CD4-positive, alpha-beta memory T cell (primary cell): ENCODE measurements around the gene FAXDC2. TPM values are rescaled to one million over a fixed set of nuclear protein-coding genes. Genes with fewer than 3 reads are reported as not detected.

ENCODE experiments used
- CTCF ChIA-PET: fragments of 350-600 bp; sonication (Branson Sonifier 250); formaldehyde crosslinking; loops from one replicate; lab custom pipeline; 2021; ENCODE audit warnings: inconsistent platforms; ENCODE audit not compliant: partially characterized antibody; lab: Charles Lee
- POLR2A ChIA-PET: fragments of 350-600 bp; sonication (Branson Sonifier 250); formaldehyde crosslinking; loops from one replicate; lab custom pipeline; 2021; ENCODE audit not compliant: partially characterized antibody; lab: Charles Lee
- DNase-seq, 5 donors: peaks; one replicate each; pipeline versions ENCODE4 v3.0.0 to v3.0.0-alpha.2; 2020 to 2022; ENCODE audit warnings: mixed read lengths in 1 of 5
- H3K27ac ChIP-seq: one replicate; pipeline ENCODE4 v1.7.0; 2013; ENCODE audit warnings: low read depth, low read length
- H3K27me3 ChIP-seq: 2 replicates; pipeline ENCODE4 v1.7.0; 2013; ENCODE audit warnings: mild to moderate bottlenecking, low read length, moderate library complexity; ENCODE audit not compliant: insufficient read depth
- H3K36me3 ChIP-seq: 2 replicates; pipeline ENCODE4 v1.7.0; 2013; ENCODE audit warnings: mild to moderate bottlenecking, low read length, moderate library complexity; ENCODE audit not compliant: insufficient read depth
- H3K4me1 ChIP-seq: 2 replicates; pipeline ENCODE4 v1.7.0; 2013; ENCODE audit warnings: mild to moderate bottlenecking, low read length, moderate library complexity; ENCODE audit not compliant: insufficient read depth
- H3K4me3 ChIP-seq, 2 donors: one replicate each; pipeline ENCODE4 v1.7.0; 2013; ENCODE audit warnings: low read length in 2 of 2, mild to moderate bottlenecking in 1 of 2
- H3K9me3 ChIP-seq, 2 donors: one replicate each; pipeline ENCODE4 v1.7.0; 2013; ENCODE audit warnings: low read length in 2 of 2, control low read depth in 1 of 2; ENCODE audit not compliant: control insufficient read depth in 1 of 2
- H3K27ac Mint-ChIP-seq, 7 donors: one replicate each; pipeline ENCODE4 v1.8.0; 2020 to 2021; ENCODE audit warnings: mixed read lengths in 7 of 7, mild to moderate bottlenecking in 6 of 7, inconsistent platforms in 3 of 7, moderate library complexity in 3 of 7
- H3K27me3 Mint-ChIP-seq, 2 donors: one replicate each; pipeline ENCODE4 v1.8.0; 2020 to 2021; ENCODE audit warnings: mixed read lengths in 2 of 2
- H3K36me3 Mint-ChIP-seq, 2 donors: one replicate each; pipeline ENCODE4 v1.8.0; 2020 to 2021; ENCODE audit warnings: mixed read lengths in 2 of 2, inconsistent platforms in 1 of 2, mild to moderate bottlenecking in 1 of 2
- H3K4me1 Mint-ChIP-seq, 4 donors: one replicate each; pipeline ENCODE4 v1.8.0; 2020 to 2021; ENCODE audit warnings: mixed read lengths in 4 of 4, mild to moderate bottlenecking in 1 of 4
- H3K4me3 Mint-ChIP-seq, 8 donors: one replicate each; pipeline ENCODE4 v1.8.0; 2020 to 2021; ENCODE audit warnings: mixed read lengths in 8 of 8, mild to moderate bottlenecking in 7 of 8, moderate library complexity in 6 of 8, inconsistent platforms in 3 of 8
- H3K9me3 Mint-ChIP-seq, 8 donors: one replicate each; pipeline ENCODE4 v1.8.0; 2020 to 2021; ENCODE audit warnings: mixed read lengths in 8 of 8, mild to moderate bottlenecking in 5 of 8, inconsistent platforms in 3 of 8, moderate library complexity in 1 of 8
- intact Hi-C: fragments of 100-400 bp; cut with micrococcal nuclease; formaldehyde crosslinking; loops from one replicate; pipeline ENCODE4 v1.15.1; 2023
- polyA plus RNA-seq, 2 donors: library from polyadenylated mRNA; unstranded; fragments of 300-500 nt; fragmentation: Illumina TruSeq; gene quantifications; one replicate each; pipeline ENCODE4 v1.2.3, GENCODE V29; 2021
- total RNA-seq, 2 experiments: library from RNA; stranded (reverse); gene quantifications; one replicate each; pipeline ENCODE4 v1.2.3, GENCODE V29; 2021

Gene FAXDC2
- total and polyA plus RNA-seq, 4 experiments from 2014 or later, result 0.47 to 1.7 TPM; not detected in 2

GRCh38 chr5:154794525-154795234, 55.7 kb downstream of the FAXDC2 start:
- no peaks in the 10 kb centered on the region for H3K27me3 ChIP-seq
- H3K36me3 Mint-ChIP-seq, result peaks cover 32 to 76% of the 10 kb centered on the region in 2 donors
- no peaks in the 10 kb centered on the region for H3K4me1 ChIP-seq
- no peak overlapping the region for H3K4me3 Mint-ChIP-seq
- intact Hi-C loops, result no loop called here
- no peaks in the 10 kb centered on the region for H3K9me3 Mint-ChIP-seq
- DNase-seq, result no peak
- peaks cover 0 to 14% (median 4%) of the 10 kb centered on the region in 4 donors for H3K4me1 Mint-ChIP-seq
- H3K27ac Mint-ChIP-seq, result peak overlapping the region in 2 of 7 donors; percentile 17 to 58
- H3K36me3 ChIP-seq, result peaks cover 72% of the 10 kb centered on the region
- no peak overlapping the region for H3K27ac ChIP-seq
- no peak overlapping the region for H3K4me3 ChIP-seq
- H3K27me3 Mint-ChIP-seq, result no peaks in the 10 kb centered on the region
- H3K9me3 ChIP-seq, result no peaks in the 10 kb centered on the region
- ChIA-PET CTCF (interaction anchor here (1.5 kb wide), 1 partner anchor 27 kb away, joined by 4 read pairs; no protein-coding TSS in a partner anchor), POLR2A (no interaction called here)

- H3K4me3 ChIP-seq, result no peak overlapping the region
- H3K9me3 ChIP-seq, result no peaks in the 10 kb centered on the region
- H3K36me3 Mint-ChIP-seq, result peaks cover 29 to 68% of the 10 kb centered on the region in 2 donors
- H3K27ac Mint-ChIP-seq, result peak overlapping the region in 2 of 7 donors; percentile 18 to 19
- H3K27ac ChIP-seq, result no peak overlapping the region
- no peak overlapping the region for H3K4me3 Mint-ChIP-seq
- peaks cover 68% of the 10 kb centered on the region for H3K36me3 ChIP-seq
- no peaks in the 10 kb centered on the region for H3K9me3 Mint-ChIP-seq
- no peaks in the 10 kb centered on the region for H3K4me1 ChIP-seq
- H3K27me3 ChIP-seq, result no peaks in the 10 kb centered on the region
- H3K4me1 Mint-ChIP-seq, result peaks cover 0 to 15% (median 4%) of the 10 kb centered on the region in 4 donors
- intact Hi-C loops, result no loop called here
- POLR2A ChIA-PET, result interaction anchor here (1.6 kb wide), 1 partner anchor 33 kb away, joined by 3 read pairs; no protein-coding TSS in a partner anchor
- no peaks in the 10 kb centered on the region for H3K27me3 Mint-ChIP-seq
- CTCF ChIA-PET, result interaction anchor here (1.5 kb wide), 1 partner anchor 26 kb away, joined by 4 read pairs; no protein-coding TSS in a partner anchor
- no peak for DNase-seq
Measured at GRCh38 chr5:154793599-154794524, 56.5 kb downstream of the FAXDC2 start.

GRCh38 chr5:154791535-154791934, 58.9 kb downstream of the FAXDC2 start:
- Histone ChIP-seq H3K36me3 (peaks cover 60% of the 10 kb centered on the region), H3K27ac (no peak overlapping the region)

GRCh38 chr5:154788212-154788611, 62.2 kb downstream of the FAXDC2 start:
- CTCF ChIA-PET, result no interaction called here
- intact Hi-C loops, result no loop called here

More at GRCh38 chr5:154791535-154791934, 58.9 kb downstream of the FAXDC2 start:
- POLR2A ChIA-PET, result interaction anchor here (1.3 kb wide), 1 partner anchor 24 kb away, joined by 4 read pairs; no protein-coding TSS in a partner anchor
- Mint-ChIP-seq H3K27ac (no peak overlapping the region), H3K4me1 (peaks cover 12 to 37% (median 19%) of the 10 kb centered on the region in 4 donors), H3K27me3 (no peaks in the 10 kb centered on the region), H3K36me3 (peaks cover 29 to 61% of the 10 kb centered on the region in 2 donors), H3K9me3 (no peaks in the 10 kb centered on the region), H3K4me3 (no peak overlapping the region)
- no peak for DNase-seq
- H3K9me3 ChIP-seq, result no peaks in the 10 kb centered on the region
- no peak overlapping the region for H3K4me3 ChIP-seq
- peaks cover 21% of the 10 kb centered on the region for H3K4me1 ChIP-seq
- intact Hi-C loops, result no loop called here
- CTCF ChIA-PET, result interaction anchor here (1.6 kb wide), 1 partner anchor 19 kb away, joined by 3 read pairs; no protein-coding TSS in a partner anchor
- no peaks in the 10 kb centered on the region for H3K27me3 ChIP-seq

GRCh38 chr5:154786414-154786813, 64.0 kb downstream of the FAXDC2 start:
- no peak for DNase-seq
- H3K4me1 Mint-ChIP-seq, result peaks cover 52 to 83% (median 67%) of the 10 kb centered on the region in 4 donors
- H3K36me3 Mint-ChIP-seq, result peaks cover 4 to 19% of the 10 kb centered on the region in 2 donors
- H3K27ac Mint-ChIP-seq, result peak overlapping the region in 5 of 7 donors; percentile 62 to 86 (median 79)
- H3K4me3 Mint-ChIP-seq, result peak overlapping the region in 2 of 8 donors; percentile 9 to 46
- no peak overlapping the region for H3K27ac ChIP-seq
- ChIA-PET POLR2A (no interaction called here), CTCF (interaction anchor here (1.4 kb wide), 1 partner anchor 138 kb away, joined by 3 read pairs; no protein-coding TSS in a partner anchor)
- H3K9me3 Mint-ChIP-seq, result no peaks in the 10 kb centered on the region
- no peak overlapping the region for H3K4me3 ChIP-seq
- H3K27me3 ChIP-seq, result no peaks in the 10 kb centered on the region
- intact Hi-C loops, result no loop called here
- H3K4me1 ChIP-seq, result peaks cover 72% of the 10 kb centered on the region
- H3K9me3 ChIP-seq, result no peaks in the 10 kb centered on the region
- peaks cover 15% of the 10 kb centered on the region for H3K36me3 ChIP-seq
- H3K27me3 Mint-ChIP-seq, result no peaks in the 10 kb centered on the region

More at GRCh38 chr5:154788212-154788611, 62.2 kb downstream of the FAXDC2 start:
- peaks cover 54% of the 10 kb centered on the region for H3K4me1 ChIP-seq
- Mint-ChIP-seq H3K4me1 (peaks cover 38 to 69% (median 50%) of the 10 kb centered on the region in 4 donors), H3K36me3 (peaks cover 13 to 35% of the 10 kb centered on the region in 2 donors), H3K9me3 (no peaks in the 10 kb centered on the region), H3K27ac (peak overlapping the region; percentile 66 to 92 (median 86)), H3K4me3 (peak overlapping the region in 3 of 8 donors; percentile 39 to 50 (median 43)), H3K27me3 (no peaks in the 10 kb centered on the region)
- POLR2A ChIA-PET, result no interaction called here
- H3K9me3 ChIP-seq, result no peaks in the 10 kb centered on the region
- no peak overlapping the region for H3K4me3 ChIP-seq
- DNase-seq, result no peak
- peak overlapping the region; percentile 8 for H3K27ac ChIP-seq
- peaks cover 33% of the 10 kb centered on the region for H3K36me3 ChIP-seq
- H3K27me3 ChIP-seq, result no peaks in the 10 kb centered on the region

GRCh38 chr5:154784856-154785255, 65.5 kb downstream of the FAXDC2 start:
- Mint-ChIP-seq H3K4me3 (peak overlapping the region in 4 of 8 donors; percentile 20 to 48 (median 36)), H3K36me3 (peaks cover 4 to 9% of the 10 kb centered on the region in 2 donors), H3K9me3 (no peaks in the 10 kb centered on the region), H3K27me3 (no peaks in the 10 kb centered on the region), H3K27ac (peak overlapping the region; percentile 10 to 88 (median 61)), H3K4me1 (peaks cover 57 to 90% (median 77%) of the 10 kb centered on the region in 4 donors)
- no peak overlapping the region for H3K4me3 ChIP-seq
- no peak overlapping the region for H3K27ac ChIP-seq
- no peaks in the 10 kb centered on the region for H3K27me3 ChIP-seq
- H3K4me1 ChIP-seq, result peaks cover 87% of the 10 kb centered on the region
- CTCF ChIA-PET, result interaction anchor here (1.4 kb wide), 1 partner anchor 136 kb away, joined by 4 read pairs; no protein-coding TSS in a partner anchor
- intact Hi-C loops, result no loop called here
- DNase-seq, result no peak
- POLR2A ChIA-PET, result no interaction called here
- no peaks in the 10 kb centered on the region for H3K9me3 ChIP-seq
- peaks cover 4% of the 10 kb centered on the region for H3K36me3 ChIP-seq
